Panc1 (cell line): ENCODE measurements around the gene COL11A1. TPM values are rescaled to one million over a fixed set of nuclear protein-coding genes. Genes with fewer than 3 reads are reported as not detected.

Source experiments
- ATAC-seq: fragments of 200-7000 bp; cut with Tn5 transposase; 2 replicates; pipeline ENCODE4 v1.9.1; 2020; ENCODE audit warnings: mild to moderate bottlenecking, moderate library complexity
- BruUV-seq: library from RNA; stranded (reverse); fragments of 400-500 nt; replicated peaks from 2 replicates; lab custom pipeline; 2021; lab: Mats Ljungman, UMichigan
- CTCF ChIA-PET: fragments of 300-600 bp; sonication (Branson Sonifier 250); formaldehyde crosslinking; loops from one replicate; lab custom pipeline; 2022; ENCODE audit warnings: antibody characterized with exemption; lab: Charles Lee
- POLR2A ChIA-PET: fragments of 300-600 bp; sonication (Branson Sonifier 250); formaldehyde crosslinking; loops from one replicate; lab custom pipeline; 2022; ENCODE audit warnings: antibody characterized with exemption; lab: Charles Lee
- DNase-seq: peaks from one replicate; pipeline ENCODE4 v3.0.0-alpha.2; 2010; ENCODE audit warnings: low read depth, low spot score
- H3K27ac ChIP-seq: 2 replicates; pipeline ENCODE4 v1.5.1; 2011; ENCODE audit warnings: mild to moderate bottlenecking, low read length, inconsistent platforms
- H3K27me3 ChIP-seq: fragments of 200-500 bp; sonication (Bioruptor generic); 2 replicates; pipeline ENCODE4 v1.6.0; 2014; ENCODE audit warnings: low read length, inconsistent platforms; ENCODE audit not compliant: control insufficient read depth, insufficient read depth
- H3K36me3 ChIP-seq: fragments of 200-500 bp; sonication (Bioruptor generic); 2 replicates; pipeline ENCODE4 v1.5.1; 2014; ENCODE audit warnings: inconsistent platforms, mild to moderate bottlenecking, low read length, moderate library complexity; ENCODE audit not compliant: control insufficient read depth, insufficient read depth
- H3K4me1 ChIP-seq: 2 replicates; pipeline ENCODE4 v1.5.1; 2011; ENCODE audit warnings: inconsistent platforms, mild to moderate bottlenecking, low read length, moderate library complexity; ENCODE audit not compliant: control insufficient read depth, insufficient read depth
- H3K4me3 ChIP-seq, 2 experiments: 2 replicates each; pipeline ENCODE4 v1.5.1; 2011 to 2012; ENCODE audit warnings: low read depth in 2 of 2, low read length in 2 of 2, mild to moderate bottlenecking in 2 of 2, inconsistent platforms in 1 of 2, moderate library complexity in 1 of 2
- H3K9me3 ChIP-seq: fragments of 200-500 bp; sonication (Bioruptor generic); 2 replicates; pipeline ENCODE4 v1.5.1; 2014; ENCODE audit warnings: low read depth, mild to moderate bottlenecking, inconsistent platforms, low read length, moderate library complexity; ENCODE audit not compliant: control insufficient read depth, insufficient read depth
- CTCF ChIP-seq: fragments of 450-650 bp; IDR thresholded peaks from 2 replicates; pipeline ENCODE4 v1.5.1; 2017; ENCODE audit warnings: mild to moderate bottlenecking
- POLR2AphosphoS5 ChIP-seq: IDR thresholded peaks from 2 replicates; pipeline ENCODE4 v1.6.1; 2012; ENCODE audit warnings: mild to moderate bottlenecking, low read depth, low read length, moderate library complexity
- REST ChIP-seq, 2 experiments: IDR thresholded peaks; 2 replicates each; pipeline ENCODE4 v1.6.1; 2011 to 2012; ENCODE audit warnings: low read depth in 2 of 2, control low read depth in 1 of 2, low read length in 1 of 2, mild to moderate bottlenecking in 1 of 2, moderate library complexity in 1 of 2; ENCODE audit not compliant: insufficient read depth in 1 of 2
- SIN3A ChIP-seq: IDR thresholded peaks from 2 replicates; pipeline ENCODE4 v1.6.1; 2012; ENCODE audit warnings: low read depth, mild to moderate bottlenecking, low read length, moderate library complexity, borderline replicate concordance; ENCODE audit not compliant: insufficient read depth
- TCF7L2 ChIP-seq: IDR thresholded peaks from 2 replicates; pipeline ENCODE4 v1.6.1; 2011; ENCODE audit warnings: mild to moderate bottlenecking, low read depth, low read length, inconsistent platforms
- in situ Hi-C: cut with HindIII; loops from 2 replicates; pipeline ENCODE4 v1.10.0; 2016; ENCODE audit warnings: low sequenced_read_pairs, low pct_unique_long_range_greater_than_20kb
- intact Hi-C: fragments of 100-400 bp; cut with micrococcal nuclease; formaldehyde crosslinking; loops from one replicate; pipeline ENCODE4 v1.10.0; 2022; ENCODE audit not compliant: unreplicated experiment
- total RNA-seq: library from RNA; stranded (reverse); gene quantifications from one replicate; pipeline ENCODE4 v1.2.1, GENCODE V29; 2021; ENCODE audit not compliant: unreplicated experiment

The COL11A1 gene
- total RNA-seq, 1 experiment from 2014 or later, result 106 TPM

GRCh38 chr1:102853136-102853535, 255.2 kb downstream of the COL11A1 start:
- DNase-seq (no peak), ATAC-seq (no peak)
- Histone ChIP-seq H3K4me3 (no peak overlapping the region), H3K4me1 (no peaks in the 10 kb centered on the region), H3K9me3 (no peaks in the 10 kb centered on the region), H3K36me3 (no peaks in the 10 kb centered on the region), H3K27ac (no peak overlapping the region), H3K27me3 (no peaks in the 10 kb centered on the region)
- intact Hi-C loops (no loop called here), in situ Hi-C loops (no loop called here)
- POLR2A ChIA-PET, result no interaction called here
- BruUV-seq, result no TSS peak
- CTCF ChIA-PET, result no interaction called here
- TF ChIP-seq REST (IDR thresholded peaks at IDR 0.05; ENCODE audit: insufficient read depth in 1 of 2, low read depth in 2 of 2, low read length in 1 of 2) (no peak), SIN3A (no peak), POLR2AphosphoS5 (no peak), TCF7L2 (no peak), CTCF (no peak)

- in situ Hi-C loops (no loop called here), intact Hi-C loops (no loop called here)
- TF ChIP-seq REST (IDR thresholded peaks at IDR 0.05; ENCODE audit: insufficient read depth in 1 of 2, low read depth in 2 of 2, low read length in 1 of 2), result no peak
- no peak for TF ChIP-seq POLR2AphosphoS5
- no peak for TF ChIP-seq CTCF
- DNase-seq (no peak), ATAC-seq (no peak)
- Histone ChIP-seq H3K4me1 (no peaks in the 10 kb centered on the region), H3K9me3 (no peaks in the 10 kb centered on the region), H3K36me3 (no peaks in the 10 kb centered on the region), H3K27ac (no peak overlapping the region), H3K4me3 (no peak overlapping the region), H3K27me3 (no peaks in the 10 kb centered on the region)
- BruUV-seq, result no TSS peak
- ChIA-PET CTCF (no interaction called here), POLR2A (no interaction called here)
Observed at GRCh38 chr1:102852613-102853012, 255.7 kb downstream of the COL11A1 start.
